ENCODE data around the gene FUT7.

FUT7 gene

GRCh38 chr9:137067860-137068538 lies 36.1 kb upstream of the FUT7 start (continued):
- TF ChIP-seq TSHZ1 (tag by site-specific recombination; IDR thresholded peaks at IDR 0.05; ENCODE audit: borderline replicate concordance) (no peak), ZNF777 (tag by site-specific recombination; IDR thresholded peaks at IDR 0.05; ENCODE audit: borderline replicate concordance) (no peak), GLI4 (tag by site-specific recombination; IDR thresholded peaks at IDR 0.05) (no peak), ZFP41 (tag by site-specific recombination; IDR thresholded peaks at IDR 0.05; ENCODE audit: borderline replicate concordance) (no peak), ZNF658 (tag by site-specific recombination; IDR thresholded peaks at IDR 0.05) (no peak), ZNF692 (tag by site-specific recombination; IDR thresholded peaks at IDR 0.05) (peak; percentile 46; the same call in 1 of the 2 replicates), ZFP69B (tag by site-specific recombination; IDR thresholded peaks at IDR 0.05) (no peak; the same call in none of the 2 replicates), ZNF155 (tag by site-specific recombination; IDR thresholded peaks at IDR 0.05) (no peak), ZNF621 (tag by site-specific recombination; IDR thresholded peaks at IDR 0.05) (no peak), ZNF214 (tag by site-specific recombination; IDR thresholded peaks at IDR 0.05; ENCODE audit: borderline replicate concordance) (no peak), ZNF132 (tag by site-specific recombination; IDR thresholded peaks at IDR 0.05; ENCODE audit: borderline replicate concordance) (no peak), ZNF335 (tag by site-specific recombination; conservative IDR thresholded peaks at IDR 0.05) (peak; percentile 42; the same call in 1 of the 2 replicates), ZNF792 (tag by site-specific recombination; IDR thresholded peaks at IDR 0.05) (no peak), ZNF610 (tag by site-specific recombination; IDR thresholded peaks at IDR 0.05; ENCODE audit: borderline replicate concordance) (no peak), ZNF660 (tag by site-specific recombination; IDR thresholded peaks at IDR 0.05) (no peak), ZNF157 (tag by site-specific recombination; IDR thresholded peaks at IDR 0.05) (no peak), ZNF221 (tag by site-specific recombination; IDR thresholded peaks at IDR 0.05; ENCODE audit: borderline replicate concordance) (no peak), ZBTB10 (tag by site-specific recombination; IDR thresholded peaks at IDR 0.05) (no peak; the same call in 1 of the 2 replicates), FEZF1 (tag by site-specific recombination; IDR thresholded peaks at IDR 0.05) (no peak), GFI1B (tag by site-specific recombination; IDR thresholded peaks at IDR 0.05) (no peak), ZBTB1 (tag by site-specific recombination; IDR thresholded peaks at IDR 0.05) (no peak), ZNF211 (tag by site-specific recombination; IDR thresholded peaks at IDR 0.05; ENCODE audit: low read depth) (no peak), PRDM10 (tag by site-specific recombination; IDR thresholded peaks at IDR 0.05) (no peak), ZBTB44 (tag by site-specific recombination; IDR thresholded peaks at IDR 0.05) (no peak), PBX3 (CRISPR knock-in tag; IDR thresholded peaks at IDR 0.05) (no peak), ZNF423 (tag by site-specific recombination; IDR thresholded peaks at IDR 0.05) (no peak)

Data from HEK293 (cell line).